HG03045 (cell line): ENCODE results near the gene PEPD.
"Not testable (repeated sequence)": the region's sequence is repeated elsewhere in the genome, so short reads cannot be mapped to it uniquely, and the experiment has no call there.

Experiments used
- ATAC-seq: cut with Tn5 transposase; IDR thresholded peaks from one replicate; pipeline ENCODE4 v1.9.1; 2021; ENCODE audit warnings: mild to moderate bottlenecking, moderate library complexity; ENCODE audit not compliant: unreplicated experiment

The PEPD gene

GRCh38 chr19:33499671-33500506 lies 21.7 kb downstream of the PEPD start:
- no peak for ATAC-seq

DNA sequence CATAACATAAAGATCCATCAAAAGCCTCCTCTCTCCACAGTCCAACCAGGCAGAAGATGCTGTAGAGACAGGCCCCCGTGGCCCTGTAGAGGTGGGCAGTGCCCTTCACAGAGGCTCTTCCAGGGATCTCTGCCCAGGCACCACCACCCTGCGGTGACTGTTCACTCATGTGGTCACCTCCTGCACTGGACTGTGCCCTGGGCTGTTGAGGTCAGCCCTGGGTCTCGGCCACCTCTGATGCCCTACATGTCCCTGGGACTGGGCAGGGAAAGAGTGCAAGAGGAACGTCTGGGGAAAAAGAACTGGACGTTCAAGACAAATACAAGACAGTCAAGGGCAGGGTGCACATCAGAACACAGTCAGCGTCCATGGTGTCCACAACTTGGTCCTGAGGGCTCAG lies 22.3 kb downstream of the PEPD start:
- ATAC-seq, result no peak

DNA sequence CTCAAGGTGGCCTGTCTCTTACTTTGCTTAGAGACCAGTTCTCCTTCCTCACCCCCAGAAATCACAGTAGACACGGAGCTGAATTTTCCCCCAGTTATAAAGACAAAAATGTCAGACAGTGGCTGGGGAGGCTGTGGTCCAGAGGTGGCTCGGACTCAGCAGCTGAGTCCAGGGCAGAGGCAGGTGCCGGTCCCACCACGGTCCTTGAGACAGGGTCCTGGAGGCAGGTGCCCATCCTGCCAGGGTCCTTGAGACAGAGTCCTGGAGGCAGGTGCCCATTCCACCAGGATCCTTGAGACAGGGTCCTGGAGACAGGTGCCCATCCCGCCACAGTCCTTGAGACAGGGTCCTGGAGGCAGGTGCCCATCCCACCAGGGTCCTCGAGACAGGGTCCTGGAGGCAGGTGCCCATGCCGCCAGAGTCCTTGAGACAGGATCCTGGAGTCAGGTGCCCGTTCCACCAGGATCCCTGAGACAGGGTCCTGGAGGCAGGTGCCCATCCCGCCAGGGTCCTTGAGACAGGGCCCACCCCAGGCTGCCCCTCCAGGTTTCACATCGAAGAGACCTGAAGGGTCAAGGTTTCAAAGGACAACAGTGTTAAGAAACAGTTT lies 23.1 kb downstream of the PEPD start:
- no peak for ATAC-seq

DNA sequence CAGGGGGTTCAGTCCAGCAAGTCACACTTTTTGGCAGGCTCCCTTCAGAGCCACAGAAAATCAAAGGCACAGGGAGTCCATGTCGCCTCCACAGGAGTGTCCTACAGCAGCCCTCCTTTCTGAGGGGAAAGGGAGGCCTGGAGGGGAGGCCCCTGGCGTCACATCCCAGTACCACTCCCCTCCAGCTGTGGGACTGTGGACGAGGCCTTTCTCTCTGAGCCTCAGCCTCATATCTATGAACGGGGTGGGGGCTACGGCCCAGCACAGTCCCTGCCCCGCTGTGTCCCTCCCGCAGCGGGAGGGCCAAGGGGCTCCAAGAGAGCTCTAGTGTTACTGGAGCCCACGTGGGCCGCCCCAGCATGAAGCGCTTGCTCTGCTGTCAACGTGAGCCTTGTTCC lies 23.8 kb downstream of the PEPD start:
- ATAC-seq, result no peak

- no peak for ATAC-seq
Observed at GRCh38 chr19:33497131-33497777, 24.3 kb downstream of the PEPD start.

DNA sequence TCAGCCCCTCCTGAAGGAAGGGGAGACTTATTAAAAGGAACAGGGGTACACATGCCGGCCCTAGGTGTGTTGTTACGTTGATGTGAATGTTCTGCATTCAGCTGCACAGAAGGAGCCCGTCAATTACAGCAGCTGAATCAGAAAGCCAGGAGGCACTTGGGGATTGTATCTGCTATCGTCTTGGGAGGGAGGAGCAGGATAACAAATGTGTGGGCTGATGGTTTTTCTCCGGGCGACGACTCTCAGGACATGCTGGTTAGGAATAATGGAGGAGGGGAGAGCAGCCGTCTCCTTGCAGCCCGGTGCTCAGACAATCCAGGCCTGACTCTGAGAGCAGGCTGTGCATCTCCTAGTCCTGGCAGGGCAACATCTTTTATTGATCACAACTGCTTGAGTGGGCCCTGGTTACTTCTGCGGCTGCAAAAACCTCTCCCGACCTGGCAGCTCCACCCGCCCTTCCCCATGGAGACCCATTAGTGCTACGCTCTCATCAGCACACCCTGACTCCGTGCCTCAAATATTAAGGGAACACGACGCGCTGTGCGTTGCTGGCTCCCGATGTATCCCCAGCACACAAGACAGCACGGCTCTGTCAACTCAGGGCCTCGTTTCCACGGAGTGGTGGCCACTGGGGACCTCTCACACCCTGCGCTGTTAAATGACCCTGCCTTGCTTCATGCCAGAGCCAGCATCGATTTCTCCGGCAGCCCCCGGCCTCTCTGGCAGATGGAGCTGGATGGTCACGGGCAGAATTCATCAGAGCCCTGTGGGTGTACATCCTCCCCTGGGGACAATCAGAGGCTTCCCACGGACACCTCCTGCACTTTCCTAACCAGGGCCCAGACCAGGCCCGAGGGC lies 25.3 kb downstream of the PEPD start:
- no peak for ATAC-seq

GRCh38 chr19:33493401-33494275 lies 28.0 kb downstream of the PEPD start:
- ATAC-seq, result no peak

- ATAC-seq, result no peak
Observed at GRCh38 chr19:33492951-33493350, 28.6 kb downstream of the PEPD start.

- no peak for ATAC-seq
Observed at GRCh38 chr19:33492090-33492489, 29.5 kb downstream of the PEPD start.

- ATAC-seq, result not testable (repeated sequence)
Observed at GRCh38 chr19:33490596-33490995, 31.0 kb downstream of the PEPD start.

DNA sequence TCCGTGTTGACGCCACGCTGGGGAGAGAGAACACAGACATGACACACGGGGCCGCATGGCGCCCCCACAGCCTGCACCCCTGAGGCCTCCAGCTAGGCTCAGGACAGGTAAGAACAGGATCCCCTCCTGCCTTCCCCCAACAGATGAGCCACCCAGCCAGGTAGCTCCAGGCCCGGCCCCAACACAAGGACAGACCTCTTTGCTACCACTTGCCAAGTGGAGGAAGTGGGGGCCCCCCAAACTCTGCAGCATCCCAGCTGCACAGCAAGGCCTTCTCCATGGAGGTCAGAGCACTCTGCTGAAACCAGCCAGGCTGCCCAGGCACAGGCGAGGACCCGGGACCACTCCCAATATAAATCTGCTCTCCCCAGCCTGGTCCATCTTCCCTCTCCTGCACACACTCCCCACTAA lies 31.5 kb downstream of the PEPD start:
- no peak for ATAC-seq

- ATAC-seq, result no peak
Observed at GRCh38 chr19:33488826-33489225, 32.8 kb downstream of the PEPD start.

- ATAC-seq, result no peak
Observed at GRCh38 chr19:33487901-33488800, 33.4 kb downstream of the PEPD start.

DNA sequence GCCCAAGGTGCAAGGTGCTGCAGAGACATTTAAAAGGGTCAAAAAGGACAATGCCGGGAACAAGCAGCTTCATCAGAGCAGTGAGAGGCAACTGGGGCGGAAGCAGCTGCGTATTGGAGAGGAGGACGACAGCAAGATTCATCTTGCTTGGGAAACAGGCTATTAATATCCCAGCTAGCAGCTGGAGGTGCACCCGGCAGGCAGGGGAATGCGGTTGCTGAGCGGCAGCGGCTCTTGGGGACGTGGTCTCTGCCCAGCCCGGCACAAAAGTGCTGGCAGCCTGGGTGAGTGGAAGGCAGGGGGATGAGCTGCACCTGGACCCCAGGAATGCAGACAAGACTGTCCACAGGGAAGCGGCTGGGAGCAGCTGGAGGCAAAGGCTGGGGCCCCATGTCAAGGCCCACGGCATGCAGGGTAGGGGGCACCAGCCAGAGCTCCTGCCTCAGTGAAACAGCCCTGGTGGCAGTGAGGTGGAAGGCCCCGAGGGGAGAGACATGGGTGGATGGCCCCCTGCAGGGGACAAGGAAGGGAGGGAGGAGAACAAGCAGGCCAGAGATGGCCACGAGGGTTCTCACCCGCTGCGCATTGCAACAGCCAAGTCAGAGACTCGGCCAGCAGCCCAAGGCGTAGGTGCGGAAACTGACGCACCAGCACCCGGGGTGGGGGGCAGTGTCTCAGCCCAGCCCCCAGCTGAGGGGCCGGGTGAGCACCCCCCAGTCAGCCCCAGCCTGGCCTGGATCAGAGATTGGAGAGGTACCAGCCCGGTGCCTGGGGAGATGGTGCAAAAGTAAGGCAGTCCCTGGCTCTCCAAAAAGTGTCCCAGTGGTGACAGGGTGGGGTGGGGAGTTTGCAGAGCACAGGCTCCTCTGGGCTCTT lies 34.4 kb downstream of the PEPD start:
- ATAC-seq, result no peak

- no peak for ATAC-seq
Observed at GRCh38 chr19:33486407-33486806, 35.2 kb downstream of the PEPD start.

GRCh38 chr19:33484226-33484774 lies 37.3 kb downstream of the PEPD start:
- no peak for ATAC-seq

GRCh38 chr19:33482476-33482875 lies 39.1 kb downstream of the PEPD start:
- no peak for ATAC-seq

- ATAC-seq, result no peak
Observed at GRCh38 chr19:33481863-33482262, 39.7 kb downstream of the PEPD start.
